PC-3 (cell line): Measurements from ENCODE around the gene PRKD2. TPM values are rescaled to one million over a fixed set of nuclear protein-coding genes. Genes with fewer than 3 reads are reported as not detected.

Source experiments
- ATAC-seq: fragments of 200-7000 bp; cut with Tn5 transposase; 2 replicates; pipeline ENCODE4 v1.9.1; 2020; ENCODE audit warnings: mild to moderate bottlenecking, moderate library complexity
- BruUV-seq: library from RNA; stranded (reverse); fragments of 400-500 nt; replicated peaks from 2 replicates; lab custom pipeline; 2021; lab: Mats Ljungman, UMichigan
- CTCF ChIA-PET: fragments of 300-600 bp; sonication (Branson Sonifier 250); formaldehyde crosslinking; loops from one replicate; lab custom pipeline; 2022; ENCODE audit warnings: antibody characterized with exemption; lab: Charles Lee
- POLR2A ChIA-PET: fragments of 300-600 bp; sonication (Branson Sonifier 250); formaldehyde crosslinking; loops from one replicate; lab custom pipeline; 2022; ENCODE audit warnings: antibody characterized with exemption; ENCODE audit not compliant: unreplicated experiment; lab: Charles Lee
- DNase-seq: peaks from one replicate; pipeline ENCODE4 v3.0.0-alpha.2; 2015
- H2AFZ ChIP-seq: fragments of 300-600 bp; sonication (generic); 2 replicates; pipeline ENCODE4 v1.6.0; 2016; ENCODE audit warnings: antibody characterized with exemption, low read length
- H3F3A ChIP-seq: fragments of 300-600 bp; sonication (generic); one replicate; pipeline ENCODE4 v1.6.0; 2017; ENCODE audit warnings: antibody characterized with exemption, low read length, control low read depth, mild to moderate bottlenecking; ENCODE audit not compliant: unreplicated experiment
- H3K27ac ChIP-seq: fragments of 300-600 bp; sonication (generic); 2 replicates; pipeline ENCODE4 v1.5.1; 2016; ENCODE audit warnings: mild to moderate bottlenecking, low read length
- H3K27me3 ChIP-seq: fragments of 300-600 bp; sonication (generic); 2 replicates; pipeline ENCODE4 v1.6.1; 2016; ENCODE audit warnings: low read length, mixed read lengths
- H3K36me3 ChIP-seq: fragments of 300-600 bp; sonication (generic); 2 replicates; pipeline ENCODE4 v1.6.1; 2016; ENCODE audit warnings: low read depth, mixed run types, low read length, mixed read lengths
- H3K4me1 ChIP-seq: fragments of 300-600 bp; sonication (generic); 2 replicates; pipeline ENCODE4 v1.5.1; 2016; ENCODE audit warnings: low read length; ENCODE audit not compliant: insufficient read depth
- H3K4me2 ChIP-seq: fragments of 300-600 bp; sonication (generic); 2 replicates; pipeline ENCODE4 v1.6.0; 2016; ENCODE audit warnings: low read length
- H3K4me3 ChIP-seq: fragments of 300-600 bp; sonication (generic); 2 replicates; pipeline ENCODE4 v1.5.1; 2016; ENCODE audit warnings: mild to moderate bottlenecking, low read length, mixed read lengths
- H3K79me2 ChIP-seq: fragments of 300-600 bp; sonication (generic); 2 replicates; pipeline ENCODE4 v1.6.1; 2017; ENCODE audit warnings: low read length, mixed read lengths
- H3K9ac ChIP-seq: fragments of 300-600 bp; sonication (generic); 2 replicates; pipeline ENCODE4 v1.6.0; 2016; ENCODE audit warnings: mild to moderate bottlenecking, low read length
- H3K9me2 ChIP-seq: fragments of 300-600 bp; sonication (generic); replicated peaks from 2 replicates; pipeline ENCODE4 v1.6.1; 2016; ENCODE audit warnings: mixed run types, low read length, mixed read lengths
- H3K9me3 ChIP-seq: fragments of 300-600 bp; sonication (generic); 2 replicates; pipeline ENCODE4 v1.6.1; 2016; ENCODE audit warnings: low read length, mixed read lengths
- H4K20me1 ChIP-seq: fragments of 300-600 bp; sonication (generic); 2 replicates; pipeline ENCODE4 v1.6.1; 2016; ENCODE audit warnings: low read length, mixed read lengths
- EZH2 ChIP-seq: fragments of 300-600 bp; sonication (generic); IDR thresholded peaks from one replicate; pipeline ENCODE4 v1.6.1; 2017; ENCODE audit warnings: antibody characterized with exemption, mild to moderate bottlenecking, low read length; ENCODE audit not compliant: unreplicated experiment
- EZH2phosphoT487 ChIP-seq: fragments of 300-600 bp; sonication (generic); IDR thresholded peaks from 2 replicates; pipeline ENCODE4 v1.6.1; 2018; ENCODE audit warnings: mild to moderate bottlenecking, antibody characterized with exemption, low read length, borderline replicate concordance
- intact Hi-C: fragments of 100-400 bp; cut with micrococcal nuclease; formaldehyde crosslinking; loops from 2 replicates; pipeline ENCODE4 v1.9.0; 2023
- total RNA-seq: library from RNA; depleted of rRNA; stranded (reverse); fragments of >200 nt; gene quantifications from 2 replicates; pipeline ENCODE4 v1.2.3, GENCODE V29; 2014
- TF ChIP-seq, protein P1 (sequence below): fragments of 300-600 bp; sonication (generic); conservative IDR thresholded peaks from 2 replicates; pipeline ENCODE4 v1.5.1; 2017; ENCODE audit warnings: antibody characterized with exemption, low read depth, mild to moderate bottlenecking, low read length

PRKD2 gene
- total RNA-seq, 1 experiment from 2014 or later = 24.1 TPM

DNA sequence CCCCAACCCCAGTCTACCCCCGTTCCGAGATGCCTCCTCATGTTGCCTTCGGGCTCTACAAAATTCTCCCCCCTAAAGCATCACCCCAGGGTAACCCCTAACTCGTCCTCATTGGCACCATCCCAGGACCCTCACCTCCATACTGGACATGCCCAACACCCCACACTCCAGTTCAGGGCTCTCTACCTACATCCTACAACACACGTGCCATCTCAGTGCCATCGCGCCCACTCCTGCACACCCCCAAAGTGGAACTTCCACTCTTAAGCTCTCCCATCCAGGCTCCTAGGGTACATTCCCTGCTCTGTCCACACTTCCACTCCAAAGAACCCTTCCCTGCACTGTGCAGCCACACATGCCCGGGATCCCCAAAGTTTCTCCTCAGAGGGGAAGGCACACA lies 28.1 kb upstream of the PRKD2 start:
- Histone ChIP-seq H2AFZ (no peak overlapping the region), H3K9ac (peak overlapping the region; percentile 91), H3K4me3 (peak overlapping the region; percentile 97), H3K4me1 (peaks cover 9% of the 10 kb centered on the region), H3F3A (no peaks in the 10 kb centered on the region), H3K27ac (no peak overlapping the region), H3K27me3 (no peaks in the 10 kb centered on the region), H3K9me2 (no peaks in the 10 kb centered on the region), H3K9me3 (no peaks in the 10 kb centered on the region), H4K20me1 (peaks cover 40% of the 10 kb centered on the region), H3K79me2 (peaks cover 65% of the 10 kb centered on the region), H3K4me2 (peak overlapping the region; percentile 85), H3K36me3 (no peaks in the 10 kb centered on the region; the same call in none of the 2 replicates)
- BruUV-seq = no TSS peak
- TF ChIP-seq, protein P1, sequence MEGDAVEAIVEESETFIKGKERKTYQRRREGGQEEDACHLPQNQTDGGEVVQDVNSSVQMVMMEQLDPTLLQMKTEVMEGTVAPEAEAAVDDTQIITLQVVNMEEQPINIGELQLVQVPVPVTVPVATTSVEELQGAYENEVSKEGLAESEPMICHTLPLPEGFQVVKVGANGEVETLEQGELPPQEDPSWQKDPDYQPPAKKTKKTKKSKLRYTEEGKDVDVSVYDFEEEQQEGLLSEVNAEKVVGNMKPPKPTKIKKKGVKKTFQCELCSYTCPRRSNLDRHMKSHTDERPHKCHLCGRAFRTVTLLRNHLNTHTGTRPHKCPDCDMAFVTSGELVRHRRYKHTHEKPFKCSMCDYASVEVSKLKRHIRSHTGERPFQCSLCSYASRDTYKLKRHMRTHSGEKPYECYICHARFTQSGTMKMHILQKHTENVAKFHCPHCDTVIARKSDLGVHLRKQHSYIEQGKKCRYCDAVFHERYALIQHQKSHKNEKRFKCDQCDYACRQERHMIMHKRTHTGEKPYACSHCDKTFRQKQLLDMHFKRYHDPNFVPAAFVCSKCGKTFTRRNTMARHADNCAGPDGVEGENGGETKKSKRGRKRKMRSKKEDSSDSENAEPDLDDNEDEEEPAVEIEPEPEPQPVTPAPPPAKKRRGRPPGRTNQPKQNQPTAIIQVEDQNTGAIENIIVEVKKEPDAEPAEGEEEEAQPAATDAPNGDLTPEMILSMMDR = no peak
- TF ChIP-seq EZH2 = no peak
- no peak for TF ChIP-seq EZH2phosphoT487
- DNase-seq (no peak), ATAC-seq (no peak)
- intact Hi-C loops = no loop called here
- ChIA-PET POLR2A (no interaction called here), CTCF (interaction anchor here (0.6 kb wide), 1 partner anchor 11 kb away, joined by 3 read pairs; no protein-coding TSS in a partner anchor)

DNA sequence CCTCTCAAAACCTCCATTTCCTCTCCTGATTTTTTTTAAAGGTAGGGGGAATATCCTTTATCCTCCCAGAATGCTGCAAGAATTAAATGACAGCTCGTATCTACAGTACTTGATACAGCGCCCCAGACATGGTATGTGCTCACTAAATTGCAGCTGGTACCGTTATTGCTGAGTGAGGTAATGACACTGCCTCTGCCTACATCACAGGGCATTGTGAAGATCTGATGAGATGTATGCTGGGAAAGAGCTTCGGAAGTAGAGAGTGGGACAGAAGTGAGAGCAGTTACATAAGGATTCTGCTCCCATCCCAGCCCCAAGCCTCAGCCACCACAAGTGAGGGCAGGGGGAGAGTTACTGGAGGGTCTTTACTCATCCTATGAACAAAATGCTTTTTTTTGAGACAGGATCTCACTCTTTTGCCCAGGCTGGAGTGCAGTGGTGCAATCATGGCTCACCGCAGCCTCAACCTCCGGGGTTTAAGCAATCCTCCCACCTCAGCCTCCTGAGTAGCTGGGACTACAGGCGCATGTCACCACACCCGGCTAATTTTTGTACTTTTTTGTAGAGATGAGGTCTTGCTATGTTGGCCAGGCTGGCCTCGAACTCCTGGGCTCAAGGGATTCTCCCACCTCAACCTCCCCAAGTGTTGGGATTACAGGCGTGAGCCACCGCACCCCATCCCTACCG lies 27.2 kb upstream of the PRKD2 start:
- peaks cover 9% of the 10 kb centered on the region for H3K4me1 ChIP-seq
- peaks cover 40% of the 10 kb centered on the region for H4K20me1 ChIP-seq
- H3K36me3 ChIP-seq = no peaks in the 10 kb centered on the region; the same call in none of the 2 replicates
- H3K27ac ChIP-seq = no peak overlapping the region
- ChIA-PET POLR2A (no interaction called here), CTCF (no interaction called here)
- DNase-seq (no peak), ATAC-seq (0 out of 2 replicates have a peak, but pooled peaks have one; percentile 10)
- H3F3A ChIP-seq = no peaks in the 10 kb centered on the region
- H3K9me3 ChIP-seq = no peaks in the 10 kb centered on the region
- no peaks in the 10 kb centered on the region for H3K27me3 ChIP-seq
- H3K9ac ChIP-seq = no peak overlapping the region
- peaks cover 73% of the 10 kb centered on the region for H3K79me2 ChIP-seq
- intact Hi-C loops = no loop called here
- H3K4me3 ChIP-seq = peak overlapping the region; percentile 97; the same call in 1 of the 2 replicates
- TF ChIP-seq, protein P1 = no peak
- TF ChIP-seq EZH2 (no peak), EZH2phosphoT487 (no peak)
- no peaks in the 10 kb centered on the region for H3K9me2 ChIP-seq
- H2AFZ ChIP-seq = no peak overlapping the region
- H3K4me2 ChIP-seq = peak overlapping the region; percentile 85
- TSS peak; percentile 19 for BruUV-seq

DNA sequence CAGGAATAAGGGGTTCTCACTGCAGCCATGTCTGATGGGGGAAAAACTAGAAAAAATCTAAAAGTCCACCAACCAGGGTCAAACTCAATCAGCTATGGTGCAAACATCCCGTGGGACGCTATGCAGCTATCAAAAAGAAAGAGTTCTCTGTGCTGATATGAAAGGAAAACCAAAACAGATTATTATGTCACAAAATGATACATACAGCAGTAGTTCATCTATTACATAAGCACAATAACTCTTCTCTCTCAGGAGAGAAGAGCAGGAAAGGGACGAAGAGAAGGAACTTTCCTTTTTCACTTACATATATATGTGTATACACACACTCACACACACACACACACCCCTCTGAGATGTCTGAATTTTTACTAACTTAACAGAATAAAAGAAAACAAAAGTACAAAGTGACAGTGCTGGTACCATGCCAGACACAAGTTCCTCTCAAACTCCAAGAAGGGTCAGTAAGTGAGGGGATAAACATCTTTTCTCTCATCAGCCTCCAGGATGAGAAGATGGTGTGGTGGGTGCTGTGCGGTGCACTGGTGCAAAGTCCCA lies 26.1 kb upstream of the PRKD2 start:
- intact Hi-C loops = no loop called here

More for the DNA sequence above, 26.1 kb upstream of the PRKD2 start:
- no peaks in the 10 kb centered on the region for H3K27me3 ChIP-seq
- no peak overlapping the region for H3K4me2 ChIP-seq
- H3K9me3 ChIP-seq = no peaks in the 10 kb centered on the region
- BruUV-seq = TSS peak; percentile 18
- no peak overlapping the region for H3K4me3 ChIP-seq
- H4K20me1 ChIP-seq = peaks cover 45% of the 10 kb centered on the region
- ChIA-PET CTCF (no interaction called here), POLR2A (no interaction called here)
- no peak overlapping the region for H2AFZ ChIP-seq
- H3K79me2 ChIP-seq = peaks cover 84% of the 10 kb centered on the region
- H3K9me2 ChIP-seq = no peaks in the 10 kb centered on the region
- no peak for ATAC-seq
- peaks cover 9% of the 10 kb centered on the region for H3K4me1 ChIP-seq
- no peak overlapping the region for H3K27ac ChIP-seq
- DNase-seq = no peak
- peaks cover 4% of the 10 kb centered on the region; the same call in 1 of the 2 replicates for H3K36me3 ChIP-seq
- no peaks in the 10 kb centered on the region for H3F3A ChIP-seq
- no peak overlapping the region for H3K9ac ChIP-seq
- no peak for TF ChIP-seq EZH2phosphoT487
- TF ChIP-seq, protein P1 = no peak
- TF ChIP-seq EZH2 = no peak
